Neutrophil (primary cell): ENCODE measurements around the gene HEXA.

Experiments used
- H3K27ac ChIP-seq: fragments of 200-600 bp; sonication (generic); 2 replicates; pipeline ENCODE4 v1.5.1; 2016; ENCODE audit warnings: mild to moderate bottlenecking, moderate library complexity
- H3K27me3 ChIP-seq: fragments of 200-600 bp; sonication (generic); 2 replicates; pipeline ENCODE4 v1.6.0; 2016; ENCODE audit warnings: mild to moderate bottlenecking
- H3K36me3 ChIP-seq: fragments of 200-600 bp; sonication (generic); 2 replicates; pipeline ENCODE4 v1.5.1; 2017
- H3K4me1 ChIP-seq, 2 experiments: fragments of 200-600 bp in 1 of 2; sonication (generic) in 1 of 2; 1 replicate in 1 of 2; 2 replicates in 1 of 2; pipeline versions ENCODE4 v1.5.1 to v1.6.1; 2013 to 2016; ENCODE audit warnings: low read depth in 1 of 2, low read length in 1 of 2, mild to moderate bottlenecking in 1 of 2, moderate library complexity in 1 of 2; ENCODE audit not compliant: control insufficient read depth in 1 of 2, insufficient read depth in 1 of 2
- H3K4me3 ChIP-seq, 2 experiments: fragments of 200-600 bp in 1 of 2; sonication (generic) in 1 of 2; 1 replicate in 1 of 2; 2 replicates in 1 of 2; pipeline ENCODE4 v1.5.1; 2013 to 2016; ENCODE audit warnings: low read depth in 1 of 2, low read length in 1 of 2, mild to moderate bottlenecking in 1 of 2, moderate library complexity in 1 of 2
- H3K9me3 ChIP-seq: fragments of 200-600 bp; sonication (generic); 2 replicates; pipeline ENCODE4 v1.5.1; 2016
- TF ChIP-seq, protein P1 (sequence below): fragments of 200-600 bp; sonication (generic); IDR thresholded peaks from 2 replicates; pipeline ENCODE4 v1.5.1; 2016; ENCODE audit warnings: antibody characterized with exemption

Gene HEXA

GRCh38 chr15:72358650-72359171 lies 17.1 kb downstream of the HEXA start:
- no peak overlapping the region for H3K27ac ChIP-seq
- H3K9me3 ChIP-seq, result no peaks in the 10 kb centered on the region
- peaks cover 27 to 29% of the 10 kb centered on the region in 2 experiments for H3K4me1 ChIP-seq
- no peak overlapping the region for H3K4me3 ChIP-seq
- H3K36me3 ChIP-seq, result peaks cover 16% of the 10 kb centered on the region
- no peaks in the 10 kb centered on the region for H3K27me3 ChIP-seq
- TF ChIP-seq, protein P1, sequence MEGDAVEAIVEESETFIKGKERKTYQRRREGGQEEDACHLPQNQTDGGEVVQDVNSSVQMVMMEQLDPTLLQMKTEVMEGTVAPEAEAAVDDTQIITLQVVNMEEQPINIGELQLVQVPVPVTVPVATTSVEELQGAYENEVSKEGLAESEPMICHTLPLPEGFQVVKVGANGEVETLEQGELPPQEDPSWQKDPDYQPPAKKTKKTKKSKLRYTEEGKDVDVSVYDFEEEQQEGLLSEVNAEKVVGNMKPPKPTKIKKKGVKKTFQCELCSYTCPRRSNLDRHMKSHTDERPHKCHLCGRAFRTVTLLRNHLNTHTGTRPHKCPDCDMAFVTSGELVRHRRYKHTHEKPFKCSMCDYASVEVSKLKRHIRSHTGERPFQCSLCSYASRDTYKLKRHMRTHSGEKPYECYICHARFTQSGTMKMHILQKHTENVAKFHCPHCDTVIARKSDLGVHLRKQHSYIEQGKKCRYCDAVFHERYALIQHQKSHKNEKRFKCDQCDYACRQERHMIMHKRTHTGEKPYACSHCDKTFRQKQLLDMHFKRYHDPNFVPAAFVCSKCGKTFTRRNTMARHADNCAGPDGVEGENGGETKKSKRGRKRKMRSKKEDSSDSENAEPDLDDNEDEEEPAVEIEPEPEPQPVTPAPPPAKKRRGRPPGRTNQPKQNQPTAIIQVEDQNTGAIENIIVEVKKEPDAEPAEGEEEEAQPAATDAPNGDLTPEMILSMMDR, result no peak

DNA sequence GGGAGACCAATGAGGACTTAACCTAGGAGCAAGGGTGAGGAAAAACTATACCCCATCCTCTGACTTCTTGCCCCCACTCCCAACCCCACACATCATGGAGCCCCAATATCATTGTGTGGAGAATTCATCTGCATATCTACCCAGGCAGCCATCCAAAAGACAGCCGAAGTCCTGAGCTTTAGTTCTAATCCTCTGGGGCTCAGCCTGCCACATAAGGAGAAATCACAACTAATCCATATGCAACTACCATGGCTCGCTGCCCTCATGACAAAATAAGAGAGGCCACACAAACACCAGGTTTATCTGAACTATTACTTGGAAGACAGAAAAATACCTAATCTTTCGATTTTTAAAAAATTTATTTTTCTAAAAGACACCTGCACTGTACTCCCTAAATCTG lies 17.7 kb downstream of the HEXA start:
- TF ChIP-seq, protein P1, result no peak
- peaks cover 22% of the 10 kb centered on the region for H3K36me3 ChIP-seq
- H3K4me1 ChIP-seq, result peaks cover 27 to 29% of the 10 kb centered on the region in 2 experiments
- no peak overlapping the region for H3K27ac ChIP-seq
- H3K27me3 ChIP-seq, result no peaks in the 10 kb centered on the region
- H3K4me3 ChIP-seq, result no peak overlapping the region
- H3K9me3 ChIP-seq, result no peaks in the 10 kb centered on the region

DNA sequence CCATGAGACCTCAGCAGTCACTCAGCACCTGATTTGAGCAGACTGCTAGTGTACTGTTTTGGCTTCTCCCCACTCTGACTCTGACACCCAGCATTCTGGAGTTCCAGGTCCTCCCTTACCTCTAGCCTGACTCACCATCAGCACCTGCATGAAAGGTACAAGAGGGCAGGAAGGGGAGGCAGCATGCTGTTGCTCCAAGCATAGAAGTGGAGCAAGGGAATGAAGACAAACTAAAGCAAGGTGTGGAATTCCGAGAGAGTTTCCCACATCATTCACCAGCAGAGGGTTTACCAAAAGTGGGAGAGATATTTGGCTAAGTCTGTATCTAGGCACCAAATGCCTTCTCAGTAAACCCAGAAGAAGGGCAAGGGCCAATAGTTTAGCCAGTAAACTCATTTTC lies 21.3 kb downstream of the HEXA start:
- TF ChIP-seq, protein P1, result no peak
- H3K27ac ChIP-seq, result no peak overlapping the region
- H3K36me3 ChIP-seq, result peaks cover 56% of the 10 kb centered on the region
- no peaks in the 10 kb centered on the region for H3K9me3 ChIP-seq
- peaks cover 24 to 25% of the 10 kb centered on the region in 2 experiments for H3K4me1 ChIP-seq
- no peak overlapping the region for H3K4me3 ChIP-seq
- H3K27me3 ChIP-seq, result no peaks in the 10 kb centered on the region

DNA sequence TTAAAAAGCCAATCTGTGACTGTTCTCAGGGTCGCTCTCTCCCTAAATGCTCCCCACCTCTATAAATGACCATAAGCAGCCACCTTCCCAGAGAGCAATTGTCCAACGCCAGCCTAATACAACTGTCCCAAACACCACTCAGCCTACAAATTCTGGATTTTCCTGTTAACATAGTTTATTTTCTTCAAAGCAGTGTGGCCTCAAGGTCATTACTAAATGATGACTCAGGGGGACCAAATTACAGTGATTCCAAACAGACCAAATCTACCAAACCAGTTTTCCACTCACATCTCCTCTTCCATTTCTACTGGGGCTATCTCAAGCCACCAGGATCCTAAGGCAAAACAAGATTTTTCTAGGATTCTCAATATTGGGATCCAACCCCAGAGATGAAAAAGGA lies 22.5 kb downstream of the HEXA start:
- Histone ChIP-seq H3K9me3 (no peaks in the 10 kb centered on the region), H3K36me3 (peaks cover 69% of the 10 kb centered on the region)

GRCh38 chr15:72345806-72346205 lies 30.0 kb downstream of the HEXA start:
- H3K27me3 ChIP-seq, result no peaks in the 10 kb centered on the region
- H3K27ac ChIP-seq, result no peak overlapping the region
- no peaks in the 10 kb centered on the region for H3K9me3 ChIP-seq
- H3K4me3 ChIP-seq, result no peak overlapping the region
- H3K36me3 ChIP-seq, result peaks cover 96% of the 10 kb centered on the region
- TF ChIP-seq, protein P1, result no peak
- H3K4me1 ChIP-seq, result no peaks in the 10 kb centered on the region

More for the DNA sequence above, 22.5 kb downstream of the HEXA start:
- Histone ChIP-seq H3K4me1 (peaks cover 24 to 25% of the 10 kb centered on the region in 2 experiments), H3K27ac (no peak overlapping the region), H3K4me3 (no peak overlapping the region), H3K27me3 (no peaks in the 10 kb centered on the region)
- TF ChIP-seq, protein P1, result no peak

DNA sequence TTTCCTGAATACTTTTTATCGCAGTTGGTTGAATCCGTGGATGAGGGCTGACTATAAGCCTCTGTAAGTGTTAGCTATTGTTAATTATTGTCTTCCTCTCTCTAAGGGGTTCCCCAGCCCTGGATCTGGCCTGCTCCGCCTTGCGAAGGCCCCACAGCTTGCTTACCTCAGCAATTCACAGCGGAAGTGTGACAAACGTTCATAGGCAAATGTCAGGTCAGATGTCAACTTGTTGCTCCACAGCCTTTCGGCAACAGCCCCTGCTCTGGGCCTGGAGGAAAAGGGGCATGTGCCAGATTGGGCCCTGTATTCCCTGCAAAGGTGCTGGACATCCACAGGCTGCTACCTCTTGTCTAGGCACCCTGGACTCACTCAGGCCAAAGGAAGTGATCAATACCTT lies 30.5 kb downstream of the HEXA start:
- peaks cover 91% of the 10 kb centered on the region for H3K36me3 ChIP-seq

More for the DNA sequence above, 30.5 kb downstream of the HEXA start:
- no peaks in the 10 kb centered on the region for H3K9me3 ChIP-seq
- no peak overlapping the region for H3K4me3 ChIP-seq
- H3K4me1 ChIP-seq, result no peaks in the 10 kb centered on the region
- H3K27me3 ChIP-seq, result no peaks in the 10 kb centered on the region
- H3K27ac ChIP-seq, result no peak overlapping the region
- TF ChIP-seq, protein P1, result no peak
